Omental fat pad (tissue), 4 donors: ENCODE measurements around the gene PRKAG2. TPM values are rescaled to one million over a fixed set of nuclear protein-coding genes. Genes with fewer than 3 reads are reported as not detected.
"Not testable (repeated sequence)": the region's sequence is repeated elsewhere in the genome, so short reads cannot be mapped to it uniquely, and the experiment has no call there.

ENCODE experiments used
- ATAC-seq: fragments of 150-250 bp; one replicate; pipeline ENCODE4 v1.9.1; 2016; ENCODE audit warnings: mild to moderate bottlenecking, moderate library complexity; ENCODE audit not compliant: low FRiP score
- DNase-seq: peaks from one replicate; pipeline ENCODE4 v3.0.0-alpha.2; 2019; ENCODE audit warnings: low spot score
- CTCF ChIP-seq, 3 donors: fragments of 450-650 bp; IDR thresholded peaks; one replicate each; pipeline ENCODE4 v1.5.1; 2016 to 2017; ENCODE audit warnings: antibody characterized with exemption in 3 of 3, mild to moderate bottlenecking in 3 of 3, moderate library complexity in 2 of 3
- total RNA-seq, 4 donors: library from RNA; depleted of rRNA; stranded (reverse); fragments of >200 nt; gene quantifications; one replicate each; pipeline ENCODE4 v1.1.0, GENCODE V29; 2016

Gene PRKAG2
- total RNA-seq, 4 donors from 2014 or later = 31.6 to 49.5 (median 36.9) TPM

- DNase-seq (no peak), ATAC-seq (no peak)
- TF ChIP-seq CTCF (IDR thresholded peaks at IDR 0.05) = no peak
Measured at GRCh38 chr7:151843181-151843580, 33.7 kb downstream of the PRKAG2 start.

- not testable (repeated sequence) for DNase-seq, ATAC-seq
Measured at GRCh38 chr7:151841395-151842051, 35.4 kb downstream of the PRKAG2 start.

- ATAC-seq (no peak), DNase-seq (no peak)
- TF ChIP-seq CTCF (IDR thresholded peaks at IDR 0.05) = no peak
Measured at GRCh38 chr7:151840088-151840910, 36.6 kb downstream of the PRKAG2 start.

GRCh38 chr7:151839451-151839921, 37.4 kb downstream of the PRKAG2 start:
- TF ChIP-seq CTCF (IDR thresholded peaks at IDR 0.05) = no peak
- no peak for DNase-seq

GRCh38 chr7:151838861-151839381, 38.0 kb downstream of the PRKAG2 start:
- no peak for ATAC-seq
- no peak for DNase-seq
- TF ChIP-seq CTCF (IDR thresholded peaks at IDR 0.05) = no peak

More at GRCh38 chr7:151839451-151839921, 37.4 kb downstream of the PRKAG2 start:
- ATAC-seq = no peak

GRCh38 chr7:151838072-151838471, 38.8 kb downstream of the PRKAG2 start:
- no peak for ATAC-seq
- no peak for TF ChIP-seq CTCF (IDR thresholded peaks at IDR 0.05)
- DNase-seq = no peak

- DNase-seq (no peak), ATAC-seq (no peak)
- no peak for TF ChIP-seq CTCF (IDR thresholded peaks at IDR 0.05)
Measured at GRCh38 chr7:151837285-151838042, 39.5 kb downstream of the PRKAG2 start.
